MM.1S (cell line): Measurements from ENCODE around the gene ZSCAN1.

ENCODE experiments used
- CTCF ChIP-seq: fragments of 300-600 bp; sonication (generic); IDR thresholded peaks from 2 replicates; pipeline ENCODE4 v1.5.1; 2016; ENCODE audit warnings: antibody characterized with exemption, low read length, mixed read lengths
- EZH2 ChIP-seq: fragments of 300-600 bp; sonication (generic); optimal IDR thresholded peaks from 2 replicates; pipeline ENCODE3; 2017; ENCODE audit warnings: low read depth, mild to moderate bottlenecking, antibody characterized with exemption, low read length, mixed read lengths

DNA sequence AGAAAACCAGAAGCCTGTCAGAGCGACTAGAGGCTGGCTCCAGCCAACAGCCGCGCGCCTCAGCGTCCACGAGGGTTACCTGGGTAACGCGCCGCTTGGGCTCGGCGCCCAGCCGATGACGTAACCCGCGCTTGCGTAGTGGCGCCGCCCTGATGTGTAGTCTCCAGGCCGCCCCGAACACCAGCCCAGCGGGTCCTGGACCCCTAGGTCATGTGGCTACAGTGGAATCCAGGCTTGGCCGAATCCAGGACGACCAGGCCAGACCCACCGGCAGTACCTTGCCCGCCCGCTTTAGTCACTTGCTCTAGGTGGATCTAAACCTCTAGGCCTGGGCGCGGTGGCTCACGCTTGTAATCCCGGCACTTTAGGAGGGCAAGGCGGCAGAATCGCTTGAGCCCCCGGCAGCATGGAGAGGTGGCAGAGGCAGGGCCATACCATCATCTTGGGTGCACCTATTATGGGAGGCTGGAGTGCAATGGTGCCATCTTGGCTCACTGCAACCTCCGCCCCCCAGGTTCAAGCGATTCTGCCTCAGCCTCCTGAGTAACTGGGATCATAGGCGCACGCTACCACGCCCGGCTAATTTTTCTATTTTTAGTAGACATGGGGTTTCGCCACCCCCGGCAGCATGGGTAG is 24.0 kb upstream of the ZSCAN1 start:
- no peak for TF ChIP-seq CTCF
- TF ChIP-seq EZH2: no peak
